ENCODE data around the gene STH.

Gene STH

GRCh38 chr17:45968732-45969131 is 30.3 kb upstream of the STH start:
- no peak for DNase-seq

DNA sequence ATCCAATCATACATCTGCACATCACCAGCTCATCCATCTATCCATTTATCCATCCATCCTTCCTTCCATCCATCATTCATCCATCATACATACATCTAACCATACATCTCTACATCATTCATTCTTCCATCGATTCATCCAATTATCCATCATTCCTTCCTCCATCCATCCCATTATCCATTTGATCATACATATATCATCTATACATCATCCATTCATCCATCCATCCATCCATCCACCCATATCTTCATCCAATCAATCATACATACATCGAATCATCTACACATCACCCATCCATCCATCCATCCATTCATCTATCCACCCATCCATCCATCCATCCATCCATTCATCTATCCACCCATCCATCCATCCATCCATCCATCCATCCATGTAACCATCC is 29.3 kb upstream of the STH start:
- DNase-seq, result no peak

DNA sequence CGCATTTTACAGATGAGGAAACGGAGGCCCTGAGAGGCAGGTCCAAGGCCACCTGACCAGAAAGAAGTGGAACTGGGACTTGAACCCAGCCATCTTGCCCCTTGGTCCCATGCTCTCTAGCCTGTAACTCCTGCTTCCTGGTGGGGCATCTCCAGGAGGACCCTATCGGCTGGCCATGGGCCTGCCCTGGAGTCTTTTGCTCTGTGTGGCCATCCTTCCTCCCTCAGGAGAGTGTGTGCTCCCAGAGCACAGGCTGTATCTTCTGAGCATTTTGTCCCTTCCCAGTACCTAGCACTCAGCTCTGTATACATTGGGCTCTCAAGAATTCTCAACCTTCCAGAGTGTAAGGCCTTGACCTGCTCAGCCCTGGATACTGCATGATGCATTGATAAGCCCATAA is 28.4 kb upstream of the STH start:
- DNase-seq, result no peak

- no peak for DNase-seq
Observed at GRCh38 chr17:45971698-45972141, 27.3 kb upstream of the STH start.

DNA sequence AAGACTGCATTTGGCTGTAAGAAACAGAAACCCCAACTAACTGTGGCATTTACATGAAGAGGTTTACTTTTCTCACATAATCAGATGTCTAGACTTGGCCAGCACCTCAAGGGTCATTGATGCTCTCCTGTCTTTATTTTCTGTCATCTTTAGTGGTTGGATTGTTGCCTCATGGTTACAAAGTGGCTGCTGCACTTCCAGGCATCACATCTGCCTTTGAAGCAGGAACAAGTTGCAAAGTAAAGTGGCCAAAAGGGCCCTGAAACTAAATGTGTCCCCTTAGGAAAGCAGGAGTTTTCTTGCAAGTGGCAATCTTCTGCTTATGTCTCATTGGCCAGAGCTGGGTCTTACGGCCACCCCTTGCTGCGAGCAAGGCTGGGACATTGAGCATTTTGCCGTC is 26.5 kb upstream of the STH start:
- no peak for DNase-seq

- no peak for DNase-seq
Observed at GRCh38 chr17:45973099-45973780, 25.8 kb upstream of the STH start.

- DNase-seq, result no peak
Observed at GRCh38 chr17:45973946-45974859, 24.8 kb upstream of the STH start.

DNA sequence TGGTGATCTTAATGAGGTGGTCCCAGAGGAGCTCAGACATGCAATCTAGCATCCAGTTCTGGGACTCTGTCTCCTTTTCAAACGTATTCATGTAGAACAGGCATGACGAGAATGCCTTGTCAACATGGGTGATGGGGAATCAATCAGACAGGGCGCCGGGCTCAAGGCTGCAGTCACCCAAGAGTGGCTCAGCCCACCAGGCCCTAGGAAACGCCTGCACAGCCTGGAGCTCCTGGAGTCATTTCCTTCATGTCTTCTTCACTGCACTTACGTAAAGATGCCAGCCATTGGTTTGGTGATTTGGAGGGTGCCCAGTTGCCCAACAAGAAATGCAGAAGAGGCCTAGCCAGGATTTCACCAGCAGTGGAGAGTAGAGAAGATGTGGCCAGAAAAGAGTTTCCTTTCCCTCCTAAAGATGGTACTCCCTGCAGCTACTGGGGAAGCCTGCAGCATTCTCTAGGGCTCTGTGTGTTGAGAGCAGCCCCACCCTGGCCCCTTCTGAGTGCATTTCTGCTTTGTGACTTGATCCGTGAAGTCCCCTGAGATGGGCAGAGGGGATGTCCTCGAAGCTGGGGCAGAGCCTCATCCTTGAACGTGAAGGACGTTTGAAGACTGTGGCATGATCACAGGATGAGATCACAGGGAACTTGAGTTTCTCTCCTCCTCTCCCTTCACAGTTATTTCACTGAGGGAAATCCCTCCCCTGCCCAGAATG is 24.0 kb upstream of the STH start:
- DNase-seq, result no peak

DNA sequence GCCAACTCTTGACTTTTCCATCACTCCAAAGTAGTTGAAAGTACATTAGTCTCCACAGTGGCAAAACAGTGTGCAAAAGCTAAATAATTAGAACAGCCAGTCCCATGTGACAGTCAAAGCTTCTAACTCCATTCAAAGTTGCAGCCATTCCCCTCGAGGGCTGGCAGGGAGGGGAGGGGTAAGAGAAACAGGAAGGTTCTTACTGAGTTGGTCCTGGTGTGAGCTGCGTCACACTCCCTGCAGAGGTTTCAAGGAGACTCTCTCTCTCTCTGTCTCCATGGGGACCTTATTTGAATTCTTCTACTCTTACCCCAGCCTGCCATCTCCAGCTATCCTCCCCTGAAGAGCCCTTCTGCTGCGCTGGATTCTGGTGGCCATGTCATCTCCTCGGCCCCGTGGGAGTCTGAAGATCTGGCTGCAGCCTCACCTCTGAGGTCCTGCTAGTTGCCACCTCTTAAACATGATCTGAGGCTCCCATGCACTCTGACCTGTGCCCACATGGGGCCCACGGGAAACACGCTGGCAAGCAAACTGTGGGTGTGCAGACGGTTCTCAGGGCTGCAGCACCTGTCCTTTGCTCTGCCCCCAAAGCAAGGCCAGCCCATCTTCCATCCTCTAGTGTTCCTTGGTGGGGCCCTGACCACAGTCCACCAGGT is 23.3 kb upstream of the STH start:
- no peak for DNase-seq

DNA sequence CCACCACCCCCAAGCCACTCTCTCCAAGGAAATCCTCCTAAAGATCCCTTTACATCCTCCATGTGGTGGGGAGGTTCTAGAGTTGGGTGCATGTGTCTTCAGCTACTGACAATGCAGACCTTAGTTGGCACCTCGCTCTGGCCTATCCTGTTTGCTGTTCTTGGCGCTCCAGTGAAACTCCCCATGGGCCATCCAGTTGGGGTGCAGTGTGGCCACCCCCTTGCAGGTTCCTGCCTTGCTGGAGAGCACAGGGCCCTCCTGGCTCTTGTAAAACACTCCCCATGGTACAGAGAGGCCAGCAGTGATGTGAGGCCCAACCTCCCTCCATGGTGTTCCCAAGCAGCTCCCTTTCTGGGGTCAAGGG is 22.7 kb upstream of the STH start:
- DNase-seq, result no peak

DNA sequence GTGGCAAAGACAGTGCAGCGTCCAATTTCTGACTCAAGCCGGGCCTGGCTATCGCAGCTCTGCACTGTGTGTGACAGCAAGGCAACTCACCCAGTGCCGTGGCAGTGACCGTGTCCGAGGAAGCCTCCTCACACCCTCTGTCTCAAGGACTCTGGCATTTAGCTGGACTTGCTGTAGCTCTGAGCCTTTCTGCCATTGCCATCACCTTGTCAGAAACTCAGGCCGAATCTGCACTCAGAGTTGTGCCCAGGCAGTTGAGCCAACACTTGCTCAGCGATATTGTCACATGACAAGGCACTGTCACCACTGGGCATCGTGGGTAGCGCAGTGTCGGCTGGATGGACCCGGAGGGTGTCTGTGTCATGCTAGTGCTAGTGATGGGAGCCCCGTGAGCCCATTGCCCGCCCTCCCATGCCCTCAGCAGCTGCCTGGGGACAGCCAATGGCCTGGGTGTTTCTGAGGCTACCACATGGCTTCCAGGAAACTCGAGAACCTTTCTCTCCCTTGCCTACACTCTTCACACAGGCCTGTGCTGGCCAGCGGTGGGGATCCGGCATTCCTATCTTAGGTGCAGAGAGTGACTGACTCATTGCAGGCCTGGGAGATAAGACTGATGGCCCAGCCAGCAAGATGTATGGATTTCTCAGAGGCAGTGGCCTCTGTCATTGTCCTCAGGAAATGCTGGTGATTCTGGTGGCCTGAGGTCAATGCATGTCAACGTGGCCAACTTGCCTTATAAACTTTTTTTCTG is 22.1 kb upstream of the STH start:
- peak; percentile 4 for DNase-seq

GRCh38 chr17:45977506-45977824 is 21.6 kb upstream of the STH start:
- DNase-seq, result no peak

- no peak for DNase-seq
Observed at GRCh38 chr17:45977976-45978626, 20.9 kb upstream of the STH start.

DNA sequence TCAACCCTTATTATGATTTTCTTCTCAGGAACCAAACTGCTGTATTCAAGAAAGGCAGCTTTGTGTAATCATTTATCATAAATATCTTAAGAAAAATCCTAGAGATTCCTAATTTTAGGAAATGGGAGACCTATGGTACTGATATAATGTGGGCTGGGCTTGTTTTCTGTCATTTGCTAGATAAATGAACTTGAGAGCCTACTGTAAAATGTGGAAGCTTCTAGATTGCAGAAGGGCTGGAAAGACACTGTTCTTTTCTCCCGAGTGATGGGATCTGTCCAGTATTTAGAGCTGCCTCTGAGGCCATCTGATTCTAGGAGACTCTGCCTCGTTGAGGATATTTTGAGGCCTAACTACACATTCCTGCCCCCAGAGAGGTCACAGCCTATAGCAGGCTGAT is 19.9 kb upstream of the STH start:
- DNase-seq, result no peak

DNA sequence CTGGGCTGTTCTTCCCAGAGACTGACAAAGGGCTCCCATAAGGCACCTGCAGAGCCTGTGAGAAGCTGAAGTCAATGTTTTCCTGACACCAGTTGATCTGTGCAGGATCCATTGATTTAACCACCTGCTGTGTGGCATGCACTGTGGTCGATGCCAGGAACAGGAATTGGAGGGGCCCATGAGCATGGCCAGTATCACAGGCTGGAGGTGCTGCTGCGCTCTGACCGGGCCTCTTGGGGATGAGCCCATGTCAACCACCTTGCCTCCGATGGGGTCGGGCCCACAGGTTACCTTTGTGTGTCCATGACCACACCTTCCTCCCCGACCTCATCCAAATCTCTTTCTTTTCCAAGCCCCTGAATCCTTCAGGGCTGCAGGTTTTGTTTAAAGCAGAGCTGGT is 18.2 kb upstream of the STH start:
- DNase-seq, result no peak

DNA sequence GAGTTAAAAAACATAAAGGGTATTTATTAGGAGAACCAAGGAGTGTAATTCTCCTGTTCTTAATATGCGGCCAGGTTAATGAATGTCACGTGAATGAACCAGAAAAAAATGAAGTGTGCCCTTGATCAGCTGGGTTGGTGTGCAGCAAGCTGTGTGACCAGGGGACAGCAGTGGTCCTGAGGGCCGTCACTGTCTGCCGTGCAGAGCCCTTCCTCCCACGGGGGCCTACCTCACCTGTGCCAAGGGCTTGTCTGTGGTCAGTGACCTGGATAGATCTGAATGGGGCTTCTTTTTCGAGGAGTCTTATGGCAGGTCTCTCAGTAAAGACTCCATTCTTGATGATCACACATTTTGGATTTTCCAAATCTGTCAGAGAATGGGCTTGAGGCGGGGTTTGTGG is 17.7 kb upstream of the STH start:
- no peak for DNase-seq

DNA sequence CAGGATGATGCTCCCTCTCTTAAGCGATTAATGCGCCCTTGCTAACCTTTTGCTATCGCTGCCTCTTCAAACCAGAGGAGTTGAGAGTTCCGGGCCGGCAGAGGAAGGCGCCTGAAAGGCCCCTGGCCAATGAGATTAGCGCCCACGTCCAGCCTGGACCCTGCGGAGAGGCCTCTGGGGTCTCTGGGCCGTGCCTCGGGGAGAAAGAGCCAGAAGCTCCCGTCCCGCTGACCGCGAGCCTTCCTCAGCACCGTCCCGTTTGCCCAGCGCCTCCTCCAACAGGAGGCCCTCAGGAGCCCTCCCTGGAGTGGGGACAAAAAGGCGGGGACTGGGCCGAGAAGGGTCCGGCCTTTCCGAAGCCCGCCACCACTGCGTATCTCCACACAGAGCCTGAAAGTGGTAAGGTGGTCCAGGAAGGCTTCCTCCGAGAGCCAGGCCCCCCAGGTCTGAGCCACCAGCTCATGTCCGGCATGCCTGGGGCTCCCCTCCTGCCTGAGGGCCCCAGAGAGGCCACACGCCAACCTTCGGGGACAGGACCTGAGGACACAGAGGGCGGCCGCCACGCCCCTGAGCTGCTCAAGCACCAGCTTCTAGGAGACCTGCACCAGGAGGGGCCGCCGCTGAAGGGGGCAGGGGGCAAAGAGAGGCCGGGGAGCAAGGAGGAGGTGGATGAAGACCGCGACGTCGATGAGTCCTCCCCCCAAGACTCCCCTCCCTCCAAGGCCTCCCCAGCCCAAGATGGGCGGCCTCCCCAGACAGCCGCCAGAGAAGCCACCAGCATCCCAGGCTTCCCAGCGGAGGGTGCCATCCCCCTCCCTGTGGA is 16.0 kb upstream of the STH start:
- no peak for DNase-seq

GRCh38 chr17:45983614-45984310 is 15.3 kb upstream of the STH start:
- no peak for DNase-seq

- no peak for DNase-seq
Observed at GRCh38 chr17:45984368-45984767, 14.7 kb upstream of the STH start.

DNA sequence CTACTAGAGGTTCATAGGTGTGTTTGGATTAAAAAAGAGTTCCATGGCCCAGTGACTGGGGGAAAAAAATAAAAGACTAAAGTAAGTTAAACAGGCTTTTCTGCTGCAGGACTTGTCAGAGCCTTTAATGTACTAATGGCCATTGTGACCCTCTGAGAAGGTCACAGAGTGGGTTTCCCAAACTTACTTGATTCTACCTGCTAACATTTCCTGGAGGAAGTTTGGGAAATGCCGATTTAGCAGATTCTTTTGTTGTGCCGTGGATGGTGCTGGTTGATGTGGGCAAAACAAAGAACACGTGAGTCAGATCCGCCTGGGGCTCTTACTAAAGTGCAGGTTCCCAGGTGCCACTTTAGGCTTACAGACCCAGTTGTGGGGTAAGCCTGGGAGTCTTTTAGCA is 13.6 kb upstream of the STH start:
- no peak for DNase-seq

Data from fibroblast of skin of abdomen (primary cell).